Spleen (tissue), 11 donors: ENCODE results near the gene VCPKMT. TPM values are rescaled to one million over a fixed set of nuclear protein-coding genes. Genes with fewer than 3 reads are reported as not detected.

Experiments
- DNase-seq: peaks from one replicate; pipeline ENCODE4 v3.0.0-alpha.2; 2020
- H3K27ac ChIP-seq, 8 donors: fragments of 200-600 bp; sonication (generic) in 7 of 8; 1 replicate in 4 of 8; 2 replicates in 4 of 8; pipeline versions ENCODE4 v1.5.0 to v1.8.0; 2016 to 2021; ENCODE audit warnings: inconsistent platforms in 4 of 8, mild to moderate bottlenecking in 4 of 8, moderate library complexity in 1 of 8
- H3K27me3 ChIP-seq, 7 donors: fragments of 200-600 bp; sonication (generic) in 6 of 7; replicated peaks in 1 of 7; 1 replicate in 4 of 7; 2 replicates in 3 of 7; pipeline versions ENCODE4 v1.5.0 to v1.8.0; 2016 to 2021; ENCODE audit warnings: inconsistent platforms in 3 of 7, mild to moderate bottlenecking in 1 of 7
- H3K36me3 ChIP-seq, 6 donors: fragments of 200-600 bp; sonication (generic) in 5 of 6; 1 replicate in 4 of 6; 2 replicates in 2 of 6; pipeline versions ENCODE4 v1.5.0 to v1.8.0; 2016 to 2021; ENCODE audit warnings: inconsistent platforms in 2 of 6
- H3K4me1 ChIP-seq, 6 donors: fragments of 200-600 bp; sonication (generic) in 5 of 6; 1 replicate in 3 of 6; 2 replicates in 3 of 6; pipeline versions ENCODE4 v1.5.0 to v1.8.0; 2016 to 2021; ENCODE audit warnings: inconsistent platforms in 3 of 6
- H3K4me3 ChIP-seq, 8 donors: fragments of 200-600 bp; sonication (generic) in 7 of 8; 1 replicate in 4 of 8; 2 replicates in 4 of 8; pipeline versions ENCODE4 v1.5.0 to v1.8.0; 2016 to 2021; ENCODE audit warnings: inconsistent platforms in 4 of 8, mild to moderate bottlenecking in 4 of 8, moderate library complexity in 2 of 8
- H3K9me3 ChIP-seq, 8 donors: fragments of 200-600 bp; sonication (generic) in 7 of 8; 1 replicate in 4 of 8; 2 replicates in 4 of 8; pipeline versions ENCODE4 v1.5.0 to v1.8.0; 2016 to 2021; ENCODE audit warnings: inconsistent platforms in 4 of 8
- CTCF ChIP-seq, 11 experiments: fragments of 200-600 bp in 7 of 11; fragments of 450-650 bp in 4 of 11; sonication (generic) in 4 of 11; IDR thresholded peaks in 8 of 11; conservative IDR thresholded peaks in 3 of 11; 1 replicate in 7 of 11; 2 replicates in 4 of 11; pipeline versions ENCODE4 v1.4.0 to v1.8.0; 2016 to 2021; ENCODE audit warnings: antibody characterized with exemption in 11 of 11, inconsistent platforms in 4 of 11, mild to moderate bottlenecking in 1 of 11
- POLR2A ChIP-seq, 3 donors: fragments of 450-650 bp; IDR thresholded peaks; one replicate each; pipeline ENCODE4 v1.5.1; 2017; ENCODE audit warnings: antibody characterized with exemption in 3 of 3, mild to moderate bottlenecking in 1 of 3
- POLR2AphosphoS5 ChIP-seq, 3 donors: sonication (generic); formaldehyde crosslinking; IDR thresholded peaks; one replicate each; pipeline ENCODE4 v1.5.1; 2017; ENCODE audit warnings: antibody characterized with exemption in 3 of 3
- WGBS, 5 donors: extraction: QIAGEN DNeasy Blood & Tissue Kit in 3 of 5; methylation state at CpG; one replicate each; pipeline versions ENCODE4 v1.1.5 to v1.1.7; 2013 to 2018; 5-methylcytosine and 5-hydroxymethylcytosine counted together
- intact Hi-C: fragments of 100-400 bp; cut with DNase I; formaldehyde crosslinking; loops from one replicate; pipeline ENCODE4 v1.15.0; 2023; ENCODE audit warnings: low total_unique reads
- polyA plus RNA-seq, 3 donors: library from polyadenylated mRNA; stranded (reverse); fragments of 200-250 nt; gene quantifications; one replicate each; pipeline ENCODE4 v1.2.1, GENCODE V29; 2013
- total RNA-seq, 7 donors: library from RNA; depleted of rRNA in 3 of 7; stranded (reverse); fragments of >200 nt in 3 of 7; fragmentation: NEBNext Ultra II Directional in 4 of 7; extraction: Animal tissue kit (Norgen Biotek cat#: 25700) in 4 of 7; gene quantifications; one replicate each; pipeline versions ENCODE4 v1.1.0 to v1.2.1, GENCODE V29; 2016 to 2021
- donor health status: healthy with polysubstance abuse.
- donor health status: DM: no; HTN: no; CAD: no; lungs with moderate emphysema.
- donor health status: DM: no; HTN: no; CAD: no.
- donor health status: Bipolar disorder and iron deficiency.
- donor health status: healthy.
- donor health status: DM: no; HTN: no; CAD: no.
- donor health status: DM: yes; HTN: yes; CAD: no.

The VCPKMT gene
- total and polyA plus RNA-seq, 10 donors = 9.2 to 28.8 (median 12.3) TPM

GRCh38 chr14:50116966-50117365 lies 594 bp upstream of the VCPKMT start:
- WGBS, 5 donors = 47 to 60% (median 54%) methylated on average over 2 of the region's 2 CpGs
- intact Hi-C loops = no loop called here
- peak overlapping the region in 6 of 8 donors; percentile 59 to 87 (median 82) for H3K4me3 ChIP-seq

GRCh38 chr14:50113381-50114035 lies 2.9 kb downstream of the VCPKMT start:
- intact Hi-C loops = no loop called here
- Histone ChIP-seq H3K36me3 (peaks cover 0 to 84% (median 54%) of the 10 kb centered on the region in 6 donors), H3K4me3 (no peak overlapping the region), H3K27ac (peak overlapping the region in 4 of 8 donors; percentile 18 to 52 (median 39)), H3K9me3 (no peaks in the 10 kb centered on the region), H3K27me3 (no peaks in the 10 kb centered on the region), H3K4me1 (peaks cover 23 to 61% (median 42%) of the 10 kb centered on the region in 6 donors)
- TF ChIP-seq CTCF (IDR thresholded peaks at IDR 0.05 in 8 of 11, conservative IDR thresholded peaks at IDR 0.05 in 3 of 11) (no peak), POLR2AphosphoS5 (IDR thresholded peaks at IDR 0.05) (no peak), POLR2A (IDR thresholded peaks at IDR 0.05) (no peak)
- 54 to 67% (median 62%) methylated on average over 3 to 4 of the region's 4 CpGs for WGBS, 5 donors
- DNase-seq = no peak

More at GRCh38 chr14:50116966-50117365, 594 bp upstream of the VCPKMT start:
- Histone ChIP-seq H3K36me3 (peaks cover 0 to 76% (median 29%) of the 10 kb centered on the region in 6 donors), H3K4me1 (peaks cover 23 to 54% (median 42%) of the 10 kb centered on the region in 6 donors), H3K9me3 (no peaks in the 10 kb centered on the region), H3K27ac (peak overlapping the region; percentile 86 to 93 (median 90)), H3K27me3 (no peaks in the 10 kb centered on the region)
- DNase-seq = no peak
- TF ChIP-seq POLR2A (IDR thresholded peaks at IDR 0.05) = no peak
- no peak for TF ChIP-seq CTCF (IDR thresholded peaks at IDR 0.05 in 8 of 11, conservative IDR thresholded peaks at IDR 0.05 in 3 of 11)
- TF ChIP-seq POLR2AphosphoS5 (IDR thresholded peaks at IDR 0.05) = no peak

- no peaks in the 10 kb centered on the region for H3K9me3 ChIP-seq
- peaks cover 19 to 46% (median 26%) of the 10 kb centered on the region in 6 donors for H3K4me1 ChIP-seq
- no peak overlapping the region for H3K27ac ChIP-seq
- intact Hi-C loops = no loop called here
- no peak overlapping the region for H3K4me3 ChIP-seq
- H3K36me3 ChIP-seq = peaks cover 0 to 99% (median 55%) of the 10 kb centered on the region in 6 donors
- TF ChIP-seq POLR2AphosphoS5 (IDR thresholded peaks at IDR 0.05) (no peak), CTCF (IDR thresholded peaks at IDR 0.05 in 8 of 11, conservative IDR thresholded peaks at IDR 0.05 in 3 of 11) (no peak), POLR2A (IDR thresholded peaks at IDR 0.05) (no peak)
- 84 to 92% (median 87%) methylated on average over 4 of the region's 4 CpGs for WGBS, 5 donors
- no peak for DNase-seq
- H3K27me3 ChIP-seq = no peaks in the 10 kb centered on the region
These were observed 5.9 kb downstream of the VCPKMT start for GRCh38 chr14:50110323-50111037.

GRCh38 chr14:50109342-50109741 lies 7.0 kb downstream of the VCPKMT start:
- H3K36me3 ChIP-seq = peaks cover 0 to 88% (median 53%) of the 10 kb centered on the region in 6 donors
- no peak for DNase-seq

More at GRCh38 chr14:50109342-50109741, 7.0 kb downstream of the VCPKMT start:
- intact Hi-C loops = loop anchor here (5.0 kb wide), 1 partner anchor 247 kb away; no protein-coding TSS in a partner anchor
- Histone ChIP-seq H3K27me3 (no peaks in the 10 kb centered on the region), H3K4me1 (peaks cover 7 to 44% (median 17%) of the 10 kb centered on the region in 6 donors), H3K9me3 (no peaks in the 10 kb centered on the region), H3K4me3 (no peak overlapping the region), H3K27ac (no peak overlapping the region)
- WGBS, 5 donors = 75 to 88% (median 85%) methylated on average over 6 of the region's 6 CpGs
- TF ChIP-seq CTCF (IDR thresholded peaks at IDR 0.05 in 8 of 11, conservative IDR thresholded peaks at IDR 0.05 in 3 of 11) = no peak
